ENCODE results near the gene MAGEA2B.
"Not testable (repeated sequence)": the region's sequence is repeated elsewhere in the genome, so short reads cannot be mapped to it uniquely, and the experiment has no call there.

Gene MAGEA2B

DNA sequence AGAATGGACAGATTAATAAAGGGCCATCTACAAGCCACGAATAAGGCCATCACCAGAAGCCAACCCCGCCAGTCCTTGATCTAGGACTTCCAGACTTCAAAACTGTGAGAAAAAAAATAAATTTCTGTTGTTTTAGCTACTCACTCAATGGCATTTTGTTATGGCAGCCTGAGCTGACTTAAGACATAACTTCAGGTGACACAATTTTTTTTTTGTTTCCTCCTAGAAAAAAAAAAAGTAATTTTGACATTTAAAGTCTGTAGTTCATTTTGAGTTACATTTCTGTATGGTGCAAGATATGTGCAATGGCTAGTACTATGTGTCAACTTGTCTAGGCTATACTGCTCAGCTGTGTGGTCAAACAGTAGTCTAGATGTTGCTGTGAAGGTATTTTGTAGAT is 44.5 kb downstream of the MAGEA2B start, which contains the start of gene CSAG3:
Gene CSAG3 (plus strand): TSS at position 301 of the 400 bp plus-strand sequence.
- H3K79me2 ChIP-seq (ENCODE audit: insufficient read depth, low read length); H3K9me2 ChIP-seq (replicated peaks; ENCODE audit: low read depth, low read length); H3K4me2 ChIP-seq (ENCODE audit: low read depth, low read length, poor library complexity, severe bottlenecking); H3F3A ChIP-seq (ENCODE audit: low read depth); H3K27me3 ChIP-seq (ENCODE audit: insufficient read depth, low read length, poor library complexity, severe bottlenecking); H3K4me3 ChIP-seq (ENCODE audit: low read length, poor library complexity, severe bottlenecking); H4K20me1 ChIP-seq (ENCODE audit: insufficient read depth, low read length, poor library complexity, severe bottlenecking); H3K4me1 ChIP-seq (ENCODE audit: insufficient read depth, low read length, poor library complexity, severe bottlenecking); H3K9ac ChIP-seq (ENCODE audit: low read depth, low read length, poor library complexity, severe bottlenecking); H2AFZ ChIP-seq (ENCODE audit: low read length); H3K36me3 ChIP-seq (ENCODE audit: insufficient read depth, low read length); H3K9me3 ChIP-seq (ENCODE audit: insufficient read depth, low read depth, low read length): not testable (repeated sequence)

- H3K9ac ChIP-seq (ENCODE audit: low read depth, low read length, poor library complexity, severe bottlenecking); H3K9me2 ChIP-seq (replicated peaks; ENCODE audit: low read depth, low read length); H4K20me1 ChIP-seq (ENCODE audit: insufficient read depth, low read length, poor library complexity, severe bottlenecking); H3K79me2 ChIP-seq (ENCODE audit: insufficient read depth, low read length); H3K4me2 ChIP-seq (ENCODE audit: low read depth, low read length, poor library complexity, severe bottlenecking); H3K9me3 ChIP-seq (ENCODE audit: insufficient read depth, low read depth, low read length); H3K27me3 ChIP-seq (ENCODE audit: insufficient read depth, low read length, poor library complexity, severe bottlenecking); H3K4me3 ChIP-seq (ENCODE audit: low read length, poor library complexity, severe bottlenecking); H3K36me3 ChIP-seq (ENCODE audit: insufficient read depth, low read length); H3K4me1 ChIP-seq (ENCODE audit: insufficient read depth, low read length, poor library complexity, severe bottlenecking); H3F3A ChIP-seq (ENCODE audit: low read depth); H2AFZ ChIP-seq (ENCODE audit: low read length): not testable (repeated sequence)
These were observed 45.1 kb downstream of the MAGEA2B start for GRCh38 chrX:152759544-152759943.

- not testable (repeated sequence) for H3K9me3 ChIP-seq (ENCODE audit: insufficient read depth, low read depth, low read length); H3K4me3 ChIP-seq (ENCODE audit: low read length, poor library complexity, severe bottlenecking); H2AFZ ChIP-seq (ENCODE audit: low read length); H4K20me1 ChIP-seq (ENCODE audit: insufficient read depth, low read length, poor library complexity, severe bottlenecking); H3K9me2 ChIP-seq (replicated peaks; ENCODE audit: low read depth, low read length); H3K27me3 ChIP-seq (ENCODE audit: insufficient read depth, low read length, poor library complexity, severe bottlenecking); H3K79me2 ChIP-seq (ENCODE audit: insufficient read depth, low read length); H3K36me3 ChIP-seq (ENCODE audit: insufficient read depth, low read length); H3K4me1 ChIP-seq (ENCODE audit: insufficient read depth, low read length, poor library complexity, severe bottlenecking); H3K9ac ChIP-seq (ENCODE audit: low read depth, low read length, poor library complexity, severe bottlenecking); H3F3A ChIP-seq (ENCODE audit: low read depth); H3K4me2 ChIP-seq (ENCODE audit: low read depth, low read length, poor library complexity, severe bottlenecking)
These were observed 47.2 kb downstream of the MAGEA2B start for GRCh38 chrX:152761582-152761981.

- H3K9ac ChIP-seq (ENCODE audit: low read depth, low read length, poor library complexity, severe bottlenecking); H3F3A ChIP-seq (ENCODE audit: low read depth); H3K9me2 ChIP-seq (replicated peaks; ENCODE audit: low read depth, low read length); H4K20me1 ChIP-seq (ENCODE audit: insufficient read depth, low read length, poor library complexity, severe bottlenecking); H3K9me3 ChIP-seq (ENCODE audit: insufficient read depth, low read depth, low read length); H3K79me2 ChIP-seq (ENCODE audit: insufficient read depth, low read length); H3K4me2 ChIP-seq (ENCODE audit: low read depth, low read length, poor library complexity, severe bottlenecking); H2AFZ ChIP-seq (ENCODE audit: low read length); H3K4me3 ChIP-seq (ENCODE audit: low read length, poor library complexity, severe bottlenecking); H3K36me3 ChIP-seq (ENCODE audit: insufficient read depth, low read length); H3K27me3 ChIP-seq (ENCODE audit: insufficient read depth, low read length, poor library complexity, severe bottlenecking); H3K4me1 ChIP-seq (ENCODE audit: insufficient read depth, low read length, poor library complexity, severe bottlenecking): not testable (repeated sequence)
These were observed 52.1 kb downstream of the MAGEA2B start for GRCh38 chrX:152766562-152766961.

Measured in Loucy (cell line).